ENCODE results near the gene CAMK2N1.
A peak's percentile ranks its signal among the peaks of the same experiment; 100 is the strongest.

Gene CAMK2N1

GRCh38 chr1:20485527-20486456, at the start of gene CAMK2N1:
CAMK2N1 (minus strand) TSS chr1:20486210; CDS start chr1:20485379, 831 bp downstream.
- no peak for DNase-seq (ENCODE audit: low read depth)
- TF ChIP-seq, protein P1, sequence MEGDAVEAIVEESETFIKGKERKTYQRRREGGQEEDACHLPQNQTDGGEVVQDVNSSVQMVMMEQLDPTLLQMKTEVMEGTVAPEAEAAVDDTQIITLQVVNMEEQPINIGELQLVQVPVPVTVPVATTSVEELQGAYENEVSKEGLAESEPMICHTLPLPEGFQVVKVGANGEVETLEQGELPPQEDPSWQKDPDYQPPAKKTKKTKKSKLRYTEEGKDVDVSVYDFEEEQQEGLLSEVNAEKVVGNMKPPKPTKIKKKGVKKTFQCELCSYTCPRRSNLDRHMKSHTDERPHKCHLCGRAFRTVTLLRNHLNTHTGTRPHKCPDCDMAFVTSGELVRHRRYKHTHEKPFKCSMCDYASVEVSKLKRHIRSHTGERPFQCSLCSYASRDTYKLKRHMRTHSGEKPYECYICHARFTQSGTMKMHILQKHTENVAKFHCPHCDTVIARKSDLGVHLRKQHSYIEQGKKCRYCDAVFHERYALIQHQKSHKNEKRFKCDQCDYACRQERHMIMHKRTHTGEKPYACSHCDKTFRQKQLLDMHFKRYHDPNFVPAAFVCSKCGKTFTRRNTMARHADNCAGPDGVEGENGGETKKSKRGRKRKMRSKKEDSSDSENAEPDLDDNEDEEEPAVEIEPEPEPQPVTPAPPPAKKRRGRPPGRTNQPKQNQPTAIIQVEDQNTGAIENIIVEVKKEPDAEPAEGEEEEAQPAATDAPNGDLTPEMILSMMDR (conservative IDR thresholded peaks at IDR 0.05; ENCODE audit: low read depth, low read length), result no peak
- peak within 1 kb of the TSS; percentile 66 for H3K4me3 ChIP-seq (ENCODE audit: low read length)

DNA sequence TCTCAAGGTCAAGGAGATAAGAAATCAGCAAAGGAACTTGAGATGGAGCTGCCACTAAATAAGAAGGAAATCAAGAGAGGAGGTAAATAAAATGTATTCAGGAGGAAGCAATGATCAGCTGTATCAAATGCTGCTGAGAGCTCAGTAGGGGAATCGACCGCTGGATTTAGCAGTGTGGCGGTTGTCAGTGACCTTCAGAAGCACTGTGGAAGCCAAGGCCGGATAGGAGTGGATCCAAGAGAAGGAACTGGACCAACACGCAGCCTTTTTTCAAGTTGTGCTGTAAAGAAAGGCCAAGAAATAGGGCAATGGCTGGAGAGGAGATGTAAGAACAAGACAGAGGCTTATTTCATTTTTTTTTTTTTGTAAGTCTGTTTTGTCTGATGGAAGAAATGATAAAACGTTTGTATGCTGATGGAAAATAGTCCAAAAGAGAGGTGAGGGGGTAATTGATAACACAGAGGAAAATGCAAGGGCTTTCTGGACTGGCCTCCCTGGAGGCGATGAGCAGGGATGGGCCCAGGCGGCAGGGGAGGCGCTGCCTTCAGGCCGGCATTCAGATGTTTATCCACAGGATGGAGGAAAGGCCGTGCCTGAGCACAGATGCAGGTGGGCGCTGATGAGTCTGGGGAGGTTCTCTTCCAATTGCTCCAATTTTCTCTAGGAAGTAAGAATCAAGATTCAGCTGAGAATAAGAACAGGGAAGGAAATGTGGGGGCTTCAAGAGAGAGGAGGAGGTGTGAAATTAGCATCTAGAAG, 48.8 kb upstream of the CAMK2N1 start:
- no peak overlapping the region for H3K4me3 ChIP-seq (ENCODE audit: low read length)
- TF ChIP-seq, protein P1 (conservative IDR thresholded peaks at IDR 0.05; ENCODE audit: low read depth, low read length), result no peak

DNA sequence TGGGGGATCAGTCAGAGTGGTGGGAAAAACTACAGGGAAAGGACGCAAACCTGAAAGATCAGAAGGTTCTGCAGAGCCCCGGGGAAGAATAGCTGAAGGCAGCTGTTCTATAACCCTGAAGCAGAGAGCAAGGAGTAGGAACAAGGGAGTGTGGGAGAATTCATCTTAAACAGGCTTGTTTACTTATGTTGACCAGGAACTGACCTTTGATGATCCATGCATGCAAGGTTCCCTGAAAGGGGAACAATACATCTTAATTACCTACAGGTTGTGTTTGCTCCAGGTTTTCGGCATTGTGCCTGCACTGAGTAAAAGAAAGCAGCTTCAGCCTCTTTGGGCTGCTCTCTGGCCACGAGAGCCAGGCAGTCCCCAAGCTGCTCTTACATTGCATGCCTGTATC, 47.6 kb upstream of the CAMK2N1 start:
- H3K4me3 ChIP-seq (ENCODE audit: low read length), result no peak overlapping the region
- TF ChIP-seq, protein P1 (conservative IDR thresholded peaks at IDR 0.05; ENCODE audit: low read depth, low read length), result no peak
- DNase-seq (ENCODE audit: low read depth), result no peak

More for the DNA sequence above, 48.8 kb upstream of the CAMK2N1 start:
- no peak for DNase-seq (ENCODE audit: low read depth)

DNA sequence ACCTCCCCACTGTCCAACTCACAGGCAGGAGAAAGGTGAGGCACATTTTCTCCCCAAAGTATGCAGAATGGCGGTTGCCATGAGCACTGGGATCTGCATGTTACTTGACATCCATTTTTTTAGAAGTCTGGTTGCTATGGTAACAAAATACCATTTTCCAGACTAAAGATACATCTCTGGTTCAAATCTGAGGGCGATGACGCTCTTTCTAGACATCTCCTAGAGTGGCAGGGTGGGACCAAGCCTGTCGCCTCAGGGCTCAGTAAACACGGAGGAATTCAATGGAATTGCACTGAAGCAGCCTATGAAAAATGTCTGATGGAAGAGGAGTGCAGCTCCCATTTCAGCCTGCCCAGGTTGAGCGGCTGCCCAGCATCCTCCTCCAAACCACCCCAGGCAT, 44.9 kb upstream of the CAMK2N1 start:
- TF ChIP-seq, protein P1 (conservative IDR thresholded peaks at IDR 0.05; ENCODE audit: low read depth, low read length), result no peak
- DNase-seq (ENCODE audit: low read depth), result no peak
- H3K4me3 ChIP-seq (ENCODE audit: low read length), result no peak overlapping the region

DNA sequence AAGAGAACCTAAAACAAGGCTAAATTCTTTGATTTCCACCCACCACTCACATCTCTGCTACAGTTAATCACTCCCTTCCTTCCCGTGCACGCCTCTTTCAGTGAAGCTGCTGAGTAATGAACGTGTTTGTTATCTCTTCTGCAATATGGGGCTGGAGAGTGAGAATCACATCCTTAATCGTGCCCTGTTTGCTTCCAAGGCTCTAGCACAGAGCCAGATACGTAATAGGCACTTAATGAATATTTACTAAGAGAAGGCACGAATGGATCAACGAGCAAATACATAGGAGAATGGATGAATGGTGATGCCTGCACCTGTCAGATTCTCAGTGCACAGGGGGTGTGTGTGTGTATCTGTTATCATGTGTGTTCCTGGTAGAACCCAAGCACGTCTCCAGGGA, 44.3 kb upstream of the CAMK2N1 start:
- no peak for DNase-seq (ENCODE audit: low read depth)
- TF ChIP-seq, protein P1 (conservative IDR thresholded peaks at IDR 0.05; ENCODE audit: low read depth, low read length), result no peak
- H3K4me3 ChIP-seq (ENCODE audit: low read length), result no peak overlapping the region

GRCh38 chr1:20528221-20528620, 42.2 kb upstream of the CAMK2N1 start:
- no peak overlapping the region for H3K4me3 ChIP-seq (ENCODE audit: low read length)
- TF ChIP-seq, protein P1 (conservative IDR thresholded peaks at IDR 0.05; ENCODE audit: low read depth, low read length), result no peak
- no peak for DNase-seq (ENCODE audit: low read depth)

All from retinal pigment epithelial cell (primary cell).